GM12872 (cell line): ENCODE measurements around the gene ADAMTS6.

ENCODE experiments used
- CTCF ChIP-seq: IDR thresholded peaks from 3 replicates; pipeline ENCODE4 v1.5.1; 2011; ENCODE audit warnings: low read depth, mild to moderate bottlenecking, low read length, moderate library complexity; ENCODE audit not compliant: insufficient read depth

Gene ADAMTS6

GRCh38 chr5:65479527-65479926 is 2.2 kb downstream of the ADAMTS6 start:
- no peak for TF ChIP-seq CTCF

GRCh38 chr5:65478336-65478735 is 3.4 kb downstream of the ADAMTS6 start:
- no peak for TF ChIP-seq CTCF

- TF ChIP-seq CTCF = no peak
These were observed 5.8 kb downstream of the ADAMTS6 start for GRCh38 chr5:65475895-65476294.

GRCh38 chr5:65475336-65475735 is 6.4 kb downstream of the ADAMTS6 start:
- TF ChIP-seq CTCF = no peak

GRCh38 chr5:65474130-65474711 is 7.5 kb downstream of the ADAMTS6 start:
- TF ChIP-seq CTCF = no peak

- TF ChIP-seq CTCF = no peak
These were observed 13.1 kb downstream of the ADAMTS6 start for GRCh38 chr5:65468633-65469032.

- TF ChIP-seq CTCF = no peak
These were observed 19.5 kb downstream of the ADAMTS6 start for GRCh38 chr5:65462139-65462705.

GRCh38 chr5:65461490-65461889 is 20.2 kb downstream of the ADAMTS6 start:
- TF ChIP-seq CTCF = no peak
